Activated CD8-positive, alpha-beta memory T cell treated with anti-CD3 and anti-CD28 coated beads for 4 hours (primary cell): ENCODE data around the gene GARIN5B.

Source experiments
- DNase-seq, 2 donors: peaks; one replicate each; pipeline ENCODE4 v3.0.0-alpha.2; 2020; ENCODE audit warnings: low read depth in 2 of 2

GARIN5B gene

GRCh38 chr19:55370305-55370988, 7.4 kb upstream of the GARIN5B start, which contains the start of gene IL11:
IL11 (minus strand) TSS chr19:55370463; CDS start chr19:55370310, 153 bp downstream.
- no peak for DNase-seq

GRCh38 chr19:55369653-55370304, 6.7 kb upstream of the GARIN5B start:
- DNase-seq = no peak

GRCh38 chr19:55368701-55369563, 5.9 kb upstream of the GARIN5B start:
- no peak for DNase-seq

GRCh38 chr19:55368106-55368505, 5.0 kb upstream of the GARIN5B start:
- DNase-seq = no peak

- no peak for DNase-seq
Observed at GRCh38 chr19:55366790-55367189, 3.7 kb upstream of the GARIN5B start.

- DNase-seq = no peak
Observed at GRCh38 chr19:55365964-55366363, 2.9 kb upstream of the GARIN5B start.

GRCh38 chr19:55365245-55365644, 2.2 kb upstream of the GARIN5B start:
- DNase-seq = no peak

GRCh38 chr19:55362174-55362989, 678 bp downstream of the GARIN5B start:
- DNase-seq = no peak

- no peak for DNase-seq
Observed at GRCh38 chr19:55360902-55361301, 2.2 kb downstream of the GARIN5B start.

- no peak for DNase-seq
Observed at GRCh38 chr19:55358943-55359908, 3.8 kb downstream of the GARIN5B start.

- no peak for DNase-seq
Observed at GRCh38 chr19:55358493-55358892, 4.6 kb downstream of the GARIN5B start.

GRCh38 chr19:55355213-55355821, 7.7 kb downstream of the GARIN5B start:
- DNase-seq = no peak

GRCh38 chr19:55354698-55355212, 8.3 kb downstream of the GARIN5B start, which contains the start of gene COX6B2:
COX6B2 (minus strand) TSS chr19:55354719; CDS start chr19:55354521, 198 bp downstream.
- no peak for DNase-seq

GRCh38 chr19:55353803-55354697, 9.0 kb downstream of the GARIN5B start:
- DNase-seq = no peak

GRCh38 chr19:55353356-55353802, 9.7 kb downstream of the GARIN5B start:
- no peak for DNase-seq

GRCh38 chr19:55352549-55353145, 10.4 kb downstream of the GARIN5B start:
- DNase-seq = no peak

- DNase-seq = no peak
Observed at GRCh38 chr19:55352040-55352439, 11.0 kb downstream of the GARIN5B start.
